ENCODE data around the gene ALOX5.
"Not testable (repeated sequence)": the region's sequence is repeated elsewhere in the genome, so short reads cannot be mapped to it uniquely, and the experiment has no call there.

ALOX5 gene

DNA sequence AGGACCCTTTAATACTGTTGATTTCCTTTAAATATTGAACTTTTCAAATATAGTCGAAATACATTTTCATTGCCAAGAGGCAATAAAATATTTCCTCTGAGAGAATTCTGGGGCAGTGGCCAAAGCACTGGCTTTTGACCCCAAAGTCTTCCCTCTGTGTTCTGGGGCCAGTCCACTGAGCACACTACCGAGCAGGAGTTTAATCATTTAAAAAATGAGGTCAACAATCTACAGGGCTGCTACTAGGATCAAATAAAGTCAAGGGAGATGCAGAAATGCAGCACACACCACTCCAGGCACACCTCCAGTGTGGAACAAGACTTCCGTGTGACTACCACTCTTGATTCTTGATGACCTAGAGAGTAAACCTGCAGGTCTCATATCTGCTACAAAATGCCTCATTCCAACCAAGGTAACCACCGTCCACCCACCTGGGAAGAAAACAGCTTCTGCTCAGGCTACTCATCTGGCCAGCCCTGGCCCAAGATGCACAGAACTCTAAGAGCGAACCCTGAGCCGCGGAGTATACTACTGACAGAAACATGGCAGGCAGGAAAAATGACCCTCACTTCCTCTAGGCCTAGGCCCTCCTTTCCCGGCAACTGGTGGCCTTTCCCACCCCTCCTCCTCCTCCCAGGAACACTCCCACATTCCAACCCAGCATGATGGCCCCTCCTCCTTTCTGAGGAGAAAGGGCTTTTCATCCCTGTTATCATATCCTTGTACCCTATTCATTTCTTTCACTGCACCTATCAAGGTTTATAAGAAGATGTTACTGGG lies 97.7 kb downstream of the ALOX5 start:
- no peak for DNase-seq

DNA sequence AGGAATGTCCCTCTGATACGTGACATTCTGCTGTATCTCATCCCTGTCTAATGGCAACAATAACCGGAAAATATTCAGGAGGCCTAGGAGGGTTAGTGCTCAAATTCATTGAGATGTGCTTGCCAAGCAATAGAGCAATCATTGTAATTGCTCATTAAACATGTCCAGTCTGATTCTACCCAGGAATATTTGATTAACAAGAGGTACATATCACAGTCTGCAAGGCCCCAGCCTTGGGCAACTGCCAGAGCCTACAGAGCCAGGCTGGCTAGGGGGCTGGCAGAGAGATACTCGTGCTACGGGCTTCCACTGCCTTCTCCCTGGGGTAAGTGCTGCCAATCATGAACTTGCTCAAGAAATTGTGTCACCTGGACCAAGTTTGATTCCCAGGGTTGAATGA lies 99.1 kb downstream of the ALOX5 start:
- DNase-seq, result no peak

DNA sequence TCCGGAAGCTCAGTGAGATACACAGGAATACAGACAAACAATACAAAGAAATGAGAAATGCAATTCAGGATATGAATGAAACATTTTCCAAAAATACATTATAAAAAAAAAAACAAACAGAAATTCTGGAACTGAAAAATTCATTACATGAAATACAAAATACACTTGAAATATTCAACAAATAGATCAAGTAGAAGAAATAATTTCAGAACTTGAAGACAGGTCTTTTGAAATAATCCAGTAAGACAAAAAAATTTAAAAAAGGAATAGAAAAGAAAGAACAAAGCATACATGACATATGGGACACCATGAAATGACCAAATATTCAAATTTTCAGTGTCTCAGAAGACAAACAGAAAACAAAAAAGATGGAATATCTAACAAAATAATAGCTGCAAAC lies 102.5 kb downstream of the ALOX5 start:
- DNase-seq, result no peak

DNA sequence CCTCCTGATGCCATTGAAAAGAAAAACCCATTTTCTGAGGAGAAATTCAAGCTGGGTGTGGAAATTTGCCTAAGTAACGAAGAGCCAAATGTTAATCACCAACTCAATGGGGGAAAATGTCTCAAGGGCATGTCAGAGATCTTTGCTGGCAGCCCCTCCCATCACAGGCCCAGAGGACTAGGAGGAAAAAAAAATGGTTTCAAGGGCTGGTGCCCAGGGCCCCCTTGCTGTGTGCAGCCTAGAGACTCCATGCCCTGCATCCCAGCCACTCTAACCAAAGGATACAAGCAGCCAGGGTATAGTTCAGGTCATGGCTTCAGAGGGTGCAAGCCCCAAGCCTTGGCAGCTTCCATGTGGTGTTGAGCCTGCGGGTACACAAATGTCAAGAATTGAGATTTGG lies 106.3 kb downstream of the ALOX5 start:
- DNase-seq, result no peak

DNA sequence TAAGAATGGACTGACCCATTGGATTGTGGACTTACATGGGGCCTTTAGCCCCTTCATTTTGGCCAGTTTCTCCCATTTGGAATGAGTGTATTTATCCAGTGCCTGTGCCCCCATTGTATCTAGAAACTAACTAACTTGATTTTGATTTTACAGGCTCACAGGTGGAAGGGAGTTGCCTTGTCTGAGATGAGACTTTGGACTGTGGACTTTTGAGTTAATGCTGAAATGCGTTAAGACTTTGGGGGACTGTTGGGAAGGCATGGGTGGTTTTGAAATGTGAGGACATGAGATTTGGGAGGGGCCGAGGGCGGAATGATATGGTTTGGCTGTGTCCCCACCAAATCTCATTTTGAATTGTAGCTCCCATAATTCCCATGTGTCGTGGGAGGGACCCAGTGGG lies 107.1 kb downstream of the ALOX5 start:
- not testable (repeated sequence) for DNase-seq

DNA sequence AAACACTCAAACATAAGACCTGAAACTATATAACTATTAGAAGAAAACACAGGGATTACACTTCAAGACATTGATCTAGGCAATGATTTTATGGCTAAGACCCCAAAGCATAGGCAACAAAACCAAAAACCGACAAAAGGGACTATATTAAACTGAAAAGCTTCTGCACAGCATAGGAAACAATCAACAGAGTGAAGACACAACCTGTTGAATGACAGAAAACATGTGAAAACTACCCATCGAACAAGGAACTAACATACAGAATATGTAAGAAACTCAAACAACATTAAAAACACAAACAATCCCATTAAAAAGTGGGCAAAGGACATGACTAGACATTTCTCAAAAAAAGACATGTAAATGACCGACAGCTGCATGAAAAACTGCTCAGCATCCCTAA lies 109.0 kb downstream of the ALOX5 start:
- no peak for DNase-seq

DNA sequence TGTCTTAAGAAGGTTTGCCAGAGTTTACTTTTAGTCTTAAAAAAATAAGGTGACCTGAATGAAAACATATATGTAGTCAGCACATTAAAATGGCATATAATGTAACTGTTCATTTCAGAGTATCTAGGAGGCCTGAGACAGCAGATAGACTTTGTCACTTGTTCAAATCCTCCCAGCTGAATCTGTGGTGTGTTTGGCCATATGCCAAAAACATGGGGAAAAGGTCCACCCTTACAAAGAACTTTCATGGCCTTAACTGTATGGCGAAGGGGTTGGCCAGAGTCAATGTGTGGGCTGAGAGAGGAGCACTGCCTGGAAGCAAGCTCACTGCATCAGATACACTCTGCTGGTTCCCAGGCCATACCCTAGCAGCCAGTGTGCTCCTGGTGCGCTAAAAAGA lies 113.7 kb downstream of the ALOX5 start:
- DNase-seq, result no peak

DNA sequence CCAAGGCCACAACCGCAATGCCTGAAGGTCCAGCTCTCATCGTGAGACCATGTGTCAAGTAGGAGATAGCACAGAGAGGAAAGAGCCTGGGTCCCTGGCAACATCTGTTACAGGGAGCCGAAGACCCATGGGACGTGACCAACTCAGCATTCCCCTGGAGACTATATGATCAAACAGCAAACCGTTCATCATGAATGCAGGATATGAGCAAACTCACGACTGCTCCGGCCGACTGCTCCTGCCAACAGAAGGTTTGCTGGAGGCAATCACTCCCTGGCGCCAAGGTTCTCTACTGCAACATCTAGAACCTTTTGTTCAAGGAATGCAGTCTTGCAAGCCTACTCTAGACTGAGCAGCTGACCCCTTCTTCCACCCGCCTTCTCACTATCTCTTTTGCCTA lies 114.3 kb downstream of the ALOX5 start:
- no peak for DNase-seq

DNA sequence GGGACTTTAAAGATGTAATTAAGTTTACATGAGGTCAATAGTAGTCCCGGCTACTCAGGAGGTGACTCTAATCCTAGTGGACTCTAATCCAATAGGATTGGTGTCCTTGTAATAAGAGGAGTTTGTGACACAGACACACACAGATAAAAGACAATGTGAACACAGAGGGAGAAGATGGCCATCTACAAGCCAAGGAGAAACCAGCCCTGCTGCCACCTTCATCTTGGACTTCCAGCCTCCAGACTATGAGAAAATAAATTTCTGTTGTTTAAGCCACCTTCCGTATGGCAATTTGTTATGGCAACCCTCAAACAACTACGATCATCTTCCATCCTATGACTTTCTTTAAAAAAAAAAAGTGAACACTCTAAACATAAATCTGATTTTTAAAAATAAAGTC lies 116.3 kb downstream of the ALOX5 start:
- no peak for DNase-seq

DNA sequence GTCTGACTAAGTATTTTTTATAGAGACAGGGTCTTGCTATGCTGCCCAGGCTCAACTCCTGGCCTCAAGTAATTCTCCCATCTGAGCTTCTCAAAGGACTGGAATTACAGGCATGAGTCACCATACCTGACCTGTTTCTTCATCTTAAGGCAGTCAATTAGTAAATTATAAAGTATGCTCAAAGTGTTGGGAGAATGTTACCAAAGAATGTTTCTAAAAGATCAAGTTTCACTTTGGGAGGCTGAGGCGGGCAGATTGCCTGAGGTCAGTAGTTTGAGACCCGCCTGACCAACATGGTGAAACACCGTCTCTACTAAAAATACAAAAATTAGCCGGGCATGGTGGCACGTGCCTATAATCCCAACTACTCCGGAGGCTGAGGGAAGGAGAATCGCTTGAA lies 117.0 kb downstream of the ALOX5 start:
- no peak for DNase-seq

Measured in NCI-H1694 (cell line).